Measurements from ENCODE around the gene SSR3. TPM values are rescaled to one million over a fixed set of nuclear protein-coding genes. Genes with fewer than 3 reads are reported as not detected.

Gene SSR3
- total RNA-seq, 3 donors from 2014 or later = 133 to 153 (median 138) TPM

- H3K27me3 Mint-ChIP-seq (ENCODE audit: low read depth) = no peaks in the 10 kb centered on the region
- peaks cover 3% of the 10 kb centered on the region for H3K4me1 Mint-ChIP-seq (ENCODE audit: low read depth)
- peaks cover 18% of the 10 kb centered on the region for H3K36me3 Mint-ChIP-seq (ENCODE audit: insufficient read depth)
- no peaks in the 10 kb centered on the region for H3K9me3 Mint-ChIP-seq
- no peak overlapping the region for H3K4me3 Mint-ChIP-seq
- DNase-seq = no peak
- no peak for ATAC-seq
Observed at GRCh38 chr3:156535798-156536197, 19.1 kb downstream of the SSR3 start.

DNA sequence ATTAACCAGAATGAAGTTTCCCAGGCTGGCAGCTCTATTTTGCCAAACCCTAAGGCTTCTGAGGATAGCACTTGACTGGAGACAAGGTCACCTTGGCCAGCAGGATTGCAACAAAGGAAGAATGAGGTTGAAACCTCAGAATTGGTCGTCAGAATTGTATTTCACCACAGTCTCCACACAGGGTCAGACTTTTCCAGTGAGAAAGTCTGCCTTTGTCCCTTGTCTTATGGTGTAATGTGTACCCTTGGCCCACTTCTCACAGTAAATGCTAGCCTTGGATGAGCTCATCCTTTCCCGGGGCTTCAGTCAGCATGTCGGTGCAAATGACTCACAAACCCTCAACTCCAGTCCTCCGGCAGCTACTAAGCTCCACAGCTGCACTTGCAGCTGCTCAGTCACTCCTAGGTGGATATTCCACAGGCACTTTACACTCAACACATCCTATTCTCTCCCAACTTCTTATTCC lies 19.7 kb downstream of the SSR3 start:
- H3K4me1 Mint-ChIP-seq (ENCODE audit: low read depth) = peaks cover 3% of the 10 kb centered on the region
- H3K9me3 Mint-ChIP-seq = no peaks in the 10 kb centered on the region
- ATAC-seq = peak in 1 of 2 donors; percentile 58
- H3K27me3 Mint-ChIP-seq (ENCODE audit: low read depth) = no peaks in the 10 kb centered on the region
- no peak overlapping the region for H3K4me3 Mint-ChIP-seq
- H3K36me3 Mint-ChIP-seq (ENCODE audit: insufficient read depth) = peaks cover 18% of the 10 kb centered on the region
- no peak for DNase-seq

- H3K27me3 Mint-ChIP-seq (ENCODE audit: low read depth) = no peaks in the 10 kb centered on the region
- peaks cover 15% of the 10 kb centered on the region for H3K36me3 Mint-ChIP-seq (ENCODE audit: insufficient read depth)
- ATAC-seq = no peak
- DNase-seq = no peak
- peaks cover 3% of the 10 kb centered on the region for H3K4me1 Mint-ChIP-seq (ENCODE audit: low read depth)
- H3K4me3 Mint-ChIP-seq = no peak overlapping the region
- no peaks in the 10 kb centered on the region for H3K9me3 Mint-ChIP-seq
Observed at GRCh38 chr3:156533205-156533604, 21.7 kb downstream of the SSR3 start.

- peaks cover 11% of the 10 kb centered on the region for H3K36me3 Mint-ChIP-seq (ENCODE audit: insufficient read depth)
- DNase-seq (no peak), ATAC-seq (no peak)
- H3K9me3 Mint-ChIP-seq = no peaks in the 10 kb centered on the region
- H3K4me3 Mint-ChIP-seq = no peak overlapping the region
- H3K27me3 Mint-ChIP-seq (ENCODE audit: low read depth) = no peaks in the 10 kb centered on the region
- peaks cover 3% of the 10 kb centered on the region for H3K4me1 Mint-ChIP-seq (ENCODE audit: low read depth)
Observed at GRCh38 chr3:156532730-156533129, 22.2 kb downstream of the SSR3 start.

DNA sequence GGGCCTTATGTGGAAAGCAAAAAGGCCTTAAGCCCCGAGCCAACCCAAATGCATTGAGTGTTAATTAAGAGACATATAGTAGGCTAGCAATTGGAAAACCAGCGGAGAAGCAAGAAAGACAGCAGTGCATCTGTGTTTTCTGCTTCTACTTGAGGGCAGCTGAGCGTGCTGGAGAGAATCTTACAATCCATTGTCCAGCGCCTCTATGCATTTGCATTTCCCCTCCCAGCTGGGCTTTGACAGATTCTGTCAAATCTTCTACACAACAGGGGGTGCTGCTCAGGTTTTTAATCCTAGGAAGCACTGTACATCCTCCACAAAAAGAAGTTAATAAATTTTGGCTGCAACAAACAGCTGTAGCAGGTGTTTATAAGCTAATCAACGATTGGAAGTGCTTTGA lies 23.9 kb downstream of the SSR3 start:
- Mint-ChIP-seq H3K4me1 (ENCODE audit: low read depth) (peaks cover 3% of the 10 kb centered on the region), H3K9me3 (no peaks in the 10 kb centered on the region), H3K4me3 (no peak overlapping the region), H3K36me3 (ENCODE audit: insufficient read depth) (peaks cover 7% of the 10 kb centered on the region), H3K27me3 (ENCODE audit: low read depth) (no peaks in the 10 kb centered on the region)
- DNase-seq = no peak
- no peak for ATAC-seq

- H3K9me3 Mint-ChIP-seq = no peaks in the 10 kb centered on the region
- ATAC-seq = no peak
- no peak for DNase-seq
- no peak overlapping the region for H3K4me3 Mint-ChIP-seq
- peaks cover 18% of the 10 kb centered on the region for H3K4me1 Mint-ChIP-seq (ENCODE audit: low read depth)
- no peaks in the 10 kb centered on the region for H3K36me3 Mint-ChIP-seq (ENCODE audit: insufficient read depth)
- H3K27me3 Mint-ChIP-seq (ENCODE audit: low read depth) = peaks cover 6% of the 10 kb centered on the region
Observed at GRCh38 chr3:156527060-156527459, 27.9 kb downstream of the SSR3 start.

DNA sequence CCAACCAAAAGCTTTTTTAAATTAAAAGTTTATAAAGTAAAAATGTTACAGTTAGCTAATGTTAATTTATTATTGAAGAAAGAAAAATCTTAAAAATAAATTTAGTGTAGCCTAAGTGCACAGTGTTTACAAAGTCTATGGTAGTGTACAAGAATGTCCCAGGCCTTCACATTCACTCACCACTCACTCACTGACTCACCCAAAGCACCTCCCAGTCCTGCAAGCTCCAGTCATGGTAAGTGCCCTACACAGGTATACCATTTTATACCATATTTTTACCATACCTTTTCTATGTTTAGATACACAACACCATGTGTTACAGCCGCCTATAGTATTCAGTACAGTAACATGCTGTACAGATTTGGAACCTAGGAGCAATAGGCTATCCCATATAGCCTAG lies 29.1 kb downstream of the SSR3 start:
- H3K9me3 Mint-ChIP-seq = no peaks in the 10 kb centered on the region

GRCh38 chr3:156522673-156523072 lies 32.2 kb downstream of the SSR3 start:
- Mint-ChIP-seq H3K27me3 (ENCODE audit: low read depth) (peaks cover 10% of the 10 kb centered on the region), H3K36me3 (ENCODE audit: insufficient read depth) (peaks cover 1% of the 10 kb centered on the region), H3K4me3 (no peak overlapping the region), H3K4me1 (ENCODE audit: low read depth) (peaks cover 18% of the 10 kb centered on the region), H3K9me3 (no peaks in the 10 kb centered on the region)
- ATAC-seq (no peak), DNase-seq (no peak)

More for the DNA sequence above, 29.1 kb downstream of the SSR3 start:
- Mint-ChIP-seq H3K27me3 (ENCODE audit: low read depth) (peaks cover 6% of the 10 kb centered on the region), H3K4me1 (ENCODE audit: low read depth) (peaks cover 18% of the 10 kb centered on the region), H3K4me3 (no peak overlapping the region), H3K36me3 (ENCODE audit: insufficient read depth) (no peaks in the 10 kb centered on the region)
- ATAC-seq (no peak), DNase-seq (no peak)

DNA sequence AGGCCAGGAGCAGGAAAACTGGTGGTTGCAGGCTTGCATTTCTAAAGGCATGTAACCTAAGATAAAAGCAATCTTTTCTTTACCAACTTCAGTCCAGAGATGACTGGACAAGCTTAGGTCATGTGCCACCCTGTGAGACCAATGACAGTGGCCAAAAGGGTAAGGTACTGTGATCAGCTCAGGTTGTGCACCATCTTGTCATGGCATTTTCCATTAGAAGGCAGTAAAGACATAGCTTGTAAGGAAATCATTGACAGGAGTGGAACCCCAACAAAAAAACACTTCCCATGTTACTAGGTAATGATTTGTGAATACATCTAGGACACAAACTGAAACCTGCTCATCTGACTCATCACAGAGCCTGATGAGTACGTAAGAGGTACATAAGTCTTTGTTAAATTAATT lies 35.2 kb downstream of the SSR3 start:
- no peak for DNase-seq
- H3K4me3 Mint-ChIP-seq = no peak overlapping the region
- no peaks in the 10 kb centered on the region for H3K9me3 Mint-ChIP-seq
- H3K27me3 Mint-ChIP-seq (ENCODE audit: low read depth) = peaks cover 10% of the 10 kb centered on the region
- H3K36me3 Mint-ChIP-seq (ENCODE audit: insufficient read depth) = peaks cover 1% of the 10 kb centered on the region
- ATAC-seq = peak; percentile 48 to 68
- H3K4me1 Mint-ChIP-seq (ENCODE audit: low read depth) = peaks cover 12% of the 10 kb centered on the region

GRCh38 chr3:156518726-156519125 lies 36.2 kb downstream of the SSR3 start:
- Mint-ChIP-seq H3K27me3 (ENCODE audit: low read depth) (peaks cover 10% of the 10 kb centered on the region), H3K9me3 (no peaks in the 10 kb centered on the region), H3K36me3 (ENCODE audit: insufficient read depth) (peaks cover 1% of the 10 kb centered on the region)

GRCh38 chr3:156516961-156517360 lies 38.0 kb downstream of the SSR3 start:
- ATAC-seq (no peak), DNase-seq (no peak)
- no peaks in the 10 kb centered on the region for H3K9me3 Mint-ChIP-seq
- H3K4me3 Mint-ChIP-seq = no peak overlapping the region
- peaks cover 1% of the 10 kb centered on the region for H3K36me3 Mint-ChIP-seq (ENCODE audit: insufficient read depth)
- peaks cover 4% of the 10 kb centered on the region for H3K27me3 Mint-ChIP-seq (ENCODE audit: low read depth)
- H3K4me1 Mint-ChIP-seq (ENCODE audit: low read depth) = peaks cover 5% of the 10 kb centered on the region

More at GRCh38 chr3:156518726-156519125, 36.2 kb downstream of the SSR3 start:
- DNase-seq (no peak), ATAC-seq (no peak)
- no peak overlapping the region for H3K4me3 Mint-ChIP-seq
- peaks cover 3% of the 10 kb centered on the region for H3K4me1 Mint-ChIP-seq (ENCODE audit: low read depth)

- Mint-ChIP-seq H3K4me1 (ENCODE audit: low read depth) (peaks cover 7% of the 10 kb centered on the region), H3K27me3 (ENCODE audit: low read depth) (peaks cover 4% of the 10 kb centered on the region), H3K9me3 (no peaks in the 10 kb centered on the region), H3K36me3 (ENCODE audit: insufficient read depth) (peaks cover 1% of the 10 kb centered on the region), H3K4me3 (no peak overlapping the region)
- no peak for DNase-seq
- no peak for ATAC-seq
Observed at GRCh38 chr3:156516284-156516683, 38.6 kb downstream of the SSR3 start.

- no peak for DNase-seq
- Mint-ChIP-seq H3K4me3 (no peak overlapping the region), H3K4me1 (ENCODE audit: low read depth) (peaks cover 7% of the 10 kb centered on the region), H3K27me3 (ENCODE audit: low read depth) (peaks cover 5% of the 10 kb centered on the region), H3K36me3 (ENCODE audit: insufficient read depth) (no peaks in the 10 kb centered on the region), H3K9me3 (no peaks in the 10 kb centered on the region)
- no peak for ATAC-seq
Observed at GRCh38 chr3:156513619-156514018, 41.3 kb downstream of the SSR3 start.

- H3K36me3 Mint-ChIP-seq (ENCODE audit: insufficient read depth) = no peaks in the 10 kb centered on the region
- DNase-seq (no peak), ATAC-seq (no peak)
- H3K4me1 Mint-ChIP-seq (ENCODE audit: low read depth) = peaks cover 7% of the 10 kb centered on the region
- no peaks in the 10 kb centered on the region for H3K9me3 Mint-ChIP-seq
- no peak overlapping the region for H3K4me3 Mint-ChIP-seq
- peaks cover 5% of the 10 kb centered on the region for H3K27me3 Mint-ChIP-seq (ENCODE audit: low read depth)
Observed at GRCh38 chr3:156511987-156512677, 42.8 kb downstream of the SSR3 start.

Data from activated T-cell treated with anti-CD3 and anti-CD28 coated beads, Interleukin-2, amount 50 U/mL, for 4 hours (primary cell).